CD4-positive, alpha-beta T cell (primary cell): ENCODE data around the gene PSMA3. TPM values are rescaled to one million over a fixed set of nuclear protein-coding genes. Genes with fewer than 3 reads are reported as not detected.

Experiments
- ATAC-seq: fragments of 200-7000 bp; cut with Tn5 transposase; one replicate; pipeline ENCODE4 v1.10.0; 2022; ENCODE audit warnings: mild to moderate bottlenecking; ENCODE audit not compliant: poor library complexity
- CTCF ChIA-PET: fragments of 350-600 bp; sonication (Branson Sonifier 250); formaldehyde crosslinking; loops from one replicate; lab custom pipeline; 2021; ENCODE audit warnings: antibody characterized with exemption, inconsistent platforms; lab: Charles Lee
- POLR2A ChIA-PET: fragments of 350-600 bp; sonication (Branson Sonifier 250); formaldehyde crosslinking; loops from one replicate; lab custom pipeline; 2021; ENCODE audit warnings: antibody characterized with exemption, inconsistent platforms; lab: Charles Lee
- DNase-seq, 14 experiments: peaks; one replicate each; pipeline ENCODE4 v3.0.0-alpha.2; 2013 to 2020; ENCODE audit warnings: mixed read lengths in 2 of 14
- H3K27ac ChIP-seq, 2 donors: one replicate each; pipeline versions ENCODE4 v1.5.1 to v1.7.0; 2013; ENCODE audit warnings: low read length in 2 of 2, low read depth in 1 of 2, mild to moderate bottlenecking in 1 of 2
- H3K27me3 ChIP-seq, 2 experiments: 1 replicate in 1 of 2; 2 replicates in 1 of 2; pipeline versions ENCODE4 v1.6.1 to v1.7.0; 2013; ENCODE audit warnings: low read length in 2 of 2, control low read depth in 1 of 2, mild to moderate bottlenecking in 1 of 2, moderate library complexity in 1 of 2; ENCODE audit not compliant: insufficient read depth in 2 of 2, control insufficient read depth in 1 of 2
- H3K36me3 ChIP-seq: one replicate; pipeline ENCODE4 v1.6.1; 2013; ENCODE audit warnings: low read length, control low read depth; ENCODE audit not compliant: insufficient read depth
- H3K4me1 ChIP-seq: one replicate; pipeline ENCODE4 v1.6.1; 2013; ENCODE audit warnings: low read length, control low read depth; ENCODE audit not compliant: insufficient read depth
- H3K4me3 ChIP-seq: one replicate; pipeline ENCODE4 v1.5.1; 2013; ENCODE audit warnings: mild to moderate bottlenecking, low read length, moderate library complexity
- H3K9me3 ChIP-seq, 2 experiments: 1 replicate in 1 of 2; 2 replicates in 1 of 2; pipeline versions ENCODE4 v1.6.1 to v1.7.0; 2013; ENCODE audit warnings: low read length in 2 of 2, mild to moderate bottlenecking in 2 of 2, control low read depth in 1 of 2, moderate library complexity in 1 of 2; ENCODE audit not compliant: control insufficient read depth in 1 of 2, insufficient read depth in 1 of 2
- H3K27ac Mint-ChIP-seq: one replicate; pipeline ENCODE4 v1.8.0; 2020; ENCODE audit warnings: mixed read lengths
- H3K27me3 Mint-ChIP-seq: one replicate; pipeline ENCODE4 v1.8.0; 2021; ENCODE audit warnings: mixed read lengths
- H3K36me3 Mint-ChIP-seq: one replicate; pipeline ENCODE4 v1.8.0; 2021; ENCODE audit warnings: low read depth, mixed read lengths
- H3K4me1 Mint-ChIP-seq: one replicate; pipeline ENCODE4 v1.8.0; 2021; ENCODE audit warnings: low read depth, mixed read lengths
- H3K4me3 Mint-ChIP-seq: one replicate; pipeline ENCODE4 v1.8.0; 2020; ENCODE audit warnings: mild to moderate bottlenecking, mixed read lengths
- H3K9me3 Mint-ChIP-seq: one replicate; pipeline ENCODE4 v1.8.0; 2020; ENCODE audit warnings: mixed read lengths
- CTCF ChIP-seq: fragments of 200-600 bp; IDR thresholded peaks from one replicate; pipeline ENCODE4 v1.8.0; 2022; ENCODE audit warnings: antibody characterized with exemption, mild to moderate bottlenecking
- intact Hi-C, 2 experiments: fragments of 100-400 bp; cut with DNase I in 1 of 2; cut with micrococcal nuclease in 1 of 2; formaldehyde crosslinking; loops; one replicate each; pipeline versions ENCODE4 v1.15.1 to v1.9.0; 2023 to 2025; cut with DNase I, micrococcal nuclease
- total RNA-seq, 174 experiments: library from RNA in 2 of 174; stranded (reverse) in 2 of 174; gene quantifications; one replicate each; pipeline ENCODE4 v1.2.3 and lab custom pipeline; 2021 to 2026

The PSMA3 gene
- total RNA-seq, 2 experiments from 2014 or later, result 104 to 108 TPM

GRCh38 chr14:58198086-58198485 is 46.6 kb upstream of the PSMA3 start:
- Histone ChIP-seq H3K4me1 (peaks cover 15% of the 10 kb centered on the region), H3K36me3 (no peaks in the 10 kb centered on the region), H3K27ac (no peak overlapping the region), H3K27me3 (no peaks in the 10 kb centered on the region), H3K4me3 (no peak overlapping the region), H3K9me3 (no peaks in the 10 kb centered on the region)
- no peak for ATAC-seq
- CTCF ChIA-PET, result no interaction called here
- H3K36me3 Mint-ChIP-seq, result peaks cover 15% of the 10 kb centered on the region
- peaks cover 40% of the 10 kb centered on the region for H3K4me1 Mint-ChIP-seq
- no peaks in the 10 kb centered on the region for H3K9me3 Mint-ChIP-seq
- DNase-seq, result peak in 3 of 14 experiments; percentile 33 to 66 (median 40)
- no peak for TF ChIP-seq CTCF
- peak overlapping the region; percentile 95 for H3K27ac Mint-ChIP-seq
- H3K4me3 Mint-ChIP-seq, result peak overlapping the region; percentile 92
- no peaks in the 10 kb centered on the region for H3K27me3 Mint-ChIP-seq
- POLR2A ChIA-PET, result interaction anchor here (0.6 to 2.7 kb wide), 2 partner anchors 100 to 1265 kb away, joined by 3 to 43 read pairs; partner anchors contain the start of gene ARID4A
- intact Hi-C loops, result loop anchor here in 1 of 2 experiments (2.0 to 5.0 kb wide), 3 partner anchors 229 to 989 kb away; partner anchors contain the start of genes DAAM1, KIAA0586, NAA30 and TIMM9

GRCh38 chr14:58199726-58200479 is 44.7 kb upstream of the PSMA3 start, which contains the start of gene ACTR10:
Gene ACTR10, plus strand, starts transcription at chr14:58200149. Its CDS starts 69 bp downstream, at chr14:58200218.
- H3K9me3 ChIP-seq, result no peaks in the 10 kb centered on the region
- peak within 1 kb of the TSS; percentile 94 for H3K4me3 Mint-ChIP-seq
- intact Hi-C loops, result loop anchor here (2.0 to 5.0 kb wide), 6 partner anchors 39 to 987 kb away; partner anchors contain the start of genes ARID4A (in 1 of the 2), DAAM1 (in 1 of the 2), KIAA0586 (in 1 of the 2) and NAA30 (in 1 of the 2)
- peak within 1 kb of the TSS; percentile 95 for H3K27ac Mint-ChIP-seq
- H3K27me3 Mint-ChIP-seq, result no peaks in the 10 kb centered on the region
- H3K36me3 Mint-ChIP-seq, result peaks cover 29% of the 10 kb centered on the region
- peak; percentile 76 to 92 (median 84) for DNase-seq
- CTCF ChIA-PET, result no interaction called here
- POLR2A ChIA-PET, result interaction anchor here (0.6 to 2.7 kb wide), 13 partner anchors 13 to 1881 kb away, joined by 3 to 43 read pairs (median 4); partner anchors contain the start of genes ARID4A, KIAA0586, NAA30 and PSMA3
- peak; percentile 86 for ATAC-seq
- H3K4me1 ChIP-seq, result peaks cover 15% of the 10 kb centered on the region
- peak within 1 kb of the TSS; percentile 85 to 89 for H3K27ac ChIP-seq
- peaks cover 40% of the 10 kb centered on the region for H3K4me1 Mint-ChIP-seq
- peak within 1 kb of the TSS; percentile 98 for H3K4me3 ChIP-seq
- H3K27me3 ChIP-seq, result no peaks in the 10 kb centered on the region
- TF ChIP-seq CTCF, result no peak
- H3K9me3 Mint-ChIP-seq, result no peaks in the 10 kb centered on the region
- H3K36me3 ChIP-seq, result peaks cover 6% of the 10 kb centered on the region

GRCh38 chr14:58200480-58200841 is 44.2 kb upstream of the PSMA3 start:
- CTCF ChIA-PET, result no interaction called here
- peaks cover 18% of the 10 kb centered on the region for H3K4me1 ChIP-seq

More at GRCh38 chr14:58200480-58200841, 44.2 kb upstream of the PSMA3 start:
- H3K9me3 Mint-ChIP-seq, result no peaks in the 10 kb centered on the region
- Histone ChIP-seq H3K27me3 (no peaks in the 10 kb centered on the region), H3K4me3 (peak overlapping the region; percentile 98), H3K27ac (peak overlapping the region; percentile 85 to 89), H3K9me3 (no peaks in the 10 kb centered on the region), H3K36me3 (peaks cover 6% of the 10 kb centered on the region)
- no peak for TF ChIP-seq CTCF
- H3K27me3 Mint-ChIP-seq, result no peaks in the 10 kb centered on the region
- peak overlapping the region; percentile 94 for H3K4me3 Mint-ChIP-seq
- POLR2A ChIA-PET, result interaction anchor here (0.6 to 2.7 kb wide), 9 partner anchors 27 to 810 kb away, joined by 3 to 43 read pairs (median 8); partner anchors contain the start of genes ARID4A, KIAA0586, NAA30 and PSMA3
- H3K4me1 Mint-ChIP-seq, result peaks cover 40% of the 10 kb centered on the region
- intact Hi-C loops, result loop anchor here (2.0 kb wide), 3 partner anchors 38 to 98 kb away; partner anchors contain the start of genes ARID4A (in 1 of the 2) and PSMA3 (in 1 of the 2)
- peak overlapping the region; percentile 95 for H3K27ac Mint-ChIP-seq
- ATAC-seq (peak; percentile 19), DNase-seq (no peak)
- H3K36me3 Mint-ChIP-seq, result peaks cover 31% of the 10 kb centered on the region
